ENCODE data around the gene TLK2.
"Not testable (repeated sequence)": the region's sequence is repeated elsewhere in the genome, so short reads cannot be mapped to it uniquely, and the experiment has no call there.

Gene TLK2

GRCh38 chr17:62504857-62505256 lies 26.2 kb downstream of the TLK2 start:
- H3K4me3 ChIP-seq (ENCODE audit: low read length); H3K9me3 ChIP-seq (replicated peaks; ENCODE audit: insufficient read depth, low read length); DNase-seq; H2AFZ ChIP-seq (ENCODE audit: low read length); H3K4me1 ChIP-seq (ENCODE audit: low read length); H3K27ac ChIP-seq (ENCODE audit: low read length); H3F3A ChIP-seq (ENCODE audit: insufficient read depth, low read length); H4K20me1 ChIP-seq (ENCODE audit: insufficient read depth, low read length); H3K27me3 ChIP-seq (replicated peaks; ENCODE audit: insufficient read depth, low read length); H3K36me3 ChIP-seq (replicated peaks; ENCODE audit: insufficient read depth, low read length); H3K9ac ChIP-seq (ENCODE audit: low read length); H3K4me2 ChIP-seq (ENCODE audit: low read depth, low read length); H3K9me2 ChIP-seq (replicated peaks; ENCODE audit: insufficient read depth, low read length): not testable (repeated sequence)
- peaks cover 70% of the 10 kb centered on the region for H3K79me2 ChIP-seq (ENCODE audit: low read length)

- not testable (repeated sequence) for H2AFZ ChIP-seq (ENCODE audit: low read length); H3K36me3 ChIP-seq (replicated peaks; ENCODE audit: insufficient read depth, low read length); H3K4me3 ChIP-seq (ENCODE audit: low read length); H3K4me2 ChIP-seq (ENCODE audit: low read depth, low read length); H3K9me2 ChIP-seq (replicated peaks; ENCODE audit: insufficient read depth, low read length); H3K27ac ChIP-seq (ENCODE audit: low read length); DNase-seq; H3K9me3 ChIP-seq (replicated peaks; ENCODE audit: insufficient read depth, low read length); H4K20me1 ChIP-seq (ENCODE audit: insufficient read depth, low read length); H3K9ac ChIP-seq (ENCODE audit: low read length); H3K27me3 ChIP-seq (replicated peaks; ENCODE audit: insufficient read depth, low read length); H3K4me1 ChIP-seq (ENCODE audit: low read length); H3F3A ChIP-seq (ENCODE audit: insufficient read depth, low read length)
- peaks cover 79% of the 10 kb centered on the region for H3K79me2 ChIP-seq (ENCODE audit: low read length)
Observed at GRCh38 chr17:62507191-62507836, 28.7 kb downstream of the TLK2 start.

DNA sequence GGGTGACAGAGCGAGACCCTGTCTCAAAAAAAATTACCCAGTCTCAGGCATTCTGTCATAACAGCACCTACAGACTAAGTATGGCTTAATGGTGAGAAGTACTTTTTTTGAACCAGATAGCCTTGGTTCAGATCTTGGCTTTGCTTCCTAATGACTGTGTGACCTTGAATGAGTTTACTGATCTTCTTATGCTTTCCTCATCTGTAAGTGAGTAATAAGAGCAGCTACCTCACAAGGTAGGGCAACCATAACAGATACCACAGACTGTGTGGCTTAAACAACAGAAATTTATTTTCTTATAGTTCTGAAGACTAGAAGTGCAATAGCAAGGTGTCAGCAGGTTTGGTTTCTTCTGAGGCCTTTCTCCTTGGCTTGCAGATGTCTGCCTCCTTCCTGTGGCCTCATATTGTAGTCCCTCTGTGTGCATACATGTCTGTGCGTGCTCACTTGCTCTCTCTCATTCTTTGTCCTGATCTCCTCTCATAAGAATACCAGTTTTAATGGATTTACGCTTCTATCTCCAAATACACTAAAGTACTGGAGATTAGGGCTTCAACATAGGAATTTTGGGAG lies 31.7 kb downstream of the TLK2 start:
- not testable (repeated sequence) for H3K9ac ChIP-seq (ENCODE audit: low read length); H3F3A ChIP-seq (ENCODE audit: insufficient read depth, low read length); H3K27ac ChIP-seq (ENCODE audit: low read length); DNase-seq; H3K4me3 ChIP-seq (ENCODE audit: low read length); H2AFZ ChIP-seq (ENCODE audit: low read length); H3K36me3 ChIP-seq (replicated peaks; ENCODE audit: insufficient read depth, low read length); H4K20me1 ChIP-seq (ENCODE audit: insufficient read depth, low read length); H3K27me3 ChIP-seq (replicated peaks; ENCODE audit: insufficient read depth, low read length); H3K9me2 ChIP-seq (replicated peaks; ENCODE audit: insufficient read depth, low read length); H3K9me3 ChIP-seq (replicated peaks; ENCODE audit: insufficient read depth, low read length); H3K4me2 ChIP-seq (ENCODE audit: low read depth, low read length); H3K4me1 ChIP-seq (ENCODE audit: low read length)
- peaks cover 79% of the 10 kb centered on the region for H3K79me2 ChIP-seq (ENCODE audit: low read length)

DNA sequence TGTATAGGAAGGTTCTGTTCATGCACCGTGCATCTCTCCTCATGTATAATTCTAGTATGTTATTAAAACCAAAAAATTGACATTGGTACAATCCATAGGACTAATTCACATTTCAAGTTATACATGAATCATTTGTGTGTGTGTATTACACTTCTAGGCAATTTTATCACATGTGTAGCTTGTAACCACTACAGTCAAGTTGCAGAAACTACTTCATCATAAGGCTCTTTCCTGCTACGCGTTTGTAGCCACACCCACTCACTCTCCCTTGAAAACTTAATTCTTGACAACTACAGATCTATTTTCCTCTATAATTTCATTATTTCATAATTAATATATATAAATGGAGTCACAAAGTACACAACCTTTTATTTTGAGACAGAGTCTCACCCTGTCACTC lies 32.4 kb downstream of the TLK2 start:
- H3K36me3 ChIP-seq (replicated peaks; ENCODE audit: insufficient read depth, low read length): not testable (repeated sequence)

DNA sequence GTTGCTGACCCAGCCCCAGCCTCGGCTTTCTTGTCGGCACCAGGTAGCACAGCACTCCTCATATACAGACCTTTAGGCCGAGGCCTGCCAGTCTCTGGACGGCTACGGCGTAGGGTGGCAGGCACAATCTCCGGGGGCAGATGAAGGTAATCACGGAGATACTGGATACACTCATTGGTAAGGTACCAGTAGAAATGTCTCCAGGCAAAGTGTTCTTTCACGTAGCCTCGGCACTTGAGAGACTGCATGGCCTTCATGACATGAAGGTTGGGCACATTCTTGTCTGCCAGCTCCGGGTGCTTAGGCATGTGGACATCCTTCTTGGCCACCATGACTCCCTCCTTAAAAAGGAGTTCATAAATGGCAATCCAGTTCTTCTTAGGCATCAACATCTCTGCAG lies 37.8 kb downstream of the TLK2 start:
- not testable (repeated sequence) for H3K9ac ChIP-seq (ENCODE audit: low read length); H3K27ac ChIP-seq (ENCODE audit: low read length); DNase-seq; H3K36me3 ChIP-seq (replicated peaks; ENCODE audit: insufficient read depth, low read length); H4K20me1 ChIP-seq (ENCODE audit: insufficient read depth, low read length); H3K9me2 ChIP-seq (replicated peaks; ENCODE audit: insufficient read depth, low read length); H3F3A ChIP-seq (ENCODE audit: insufficient read depth, low read length); H2AFZ ChIP-seq (ENCODE audit: low read length); H3K9me3 ChIP-seq (replicated peaks; ENCODE audit: insufficient read depth, low read length); H3K27me3 ChIP-seq (replicated peaks; ENCODE audit: insufficient read depth, low read length); H3K4me2 ChIP-seq (ENCODE audit: low read depth, low read length); H3K4me1 ChIP-seq (ENCODE audit: low read length); H3K4me3 ChIP-seq (ENCODE audit: low read length)
- peaks cover 64% of the 10 kb centered on the region for H3K79me2 ChIP-seq (ENCODE audit: low read length)

More for the DNA sequence above, 32.4 kb downstream of the TLK2 start:
- not testable (repeated sequence) for H3K27ac ChIP-seq (ENCODE audit: low read length); H3K4me1 ChIP-seq (ENCODE audit: low read length); H3K9ac ChIP-seq (ENCODE audit: low read length); H3F3A ChIP-seq (ENCODE audit: insufficient read depth, low read length); H2AFZ ChIP-seq (ENCODE audit: low read length); H3K4me2 ChIP-seq (ENCODE audit: low read depth, low read length); H3K4me3 ChIP-seq (ENCODE audit: low read length); DNase-seq; H3K27me3 ChIP-seq (replicated peaks; ENCODE audit: insufficient read depth, low read length); H3K9me3 ChIP-seq (replicated peaks; ENCODE audit: insufficient read depth, low read length); H4K20me1 ChIP-seq (ENCODE audit: insufficient read depth, low read length); H3K9me2 ChIP-seq (replicated peaks; ENCODE audit: insufficient read depth, low read length)
- H3K79me2 ChIP-seq (ENCODE audit: low read length): peaks cover 79% of the 10 kb centered on the region

DNA sequence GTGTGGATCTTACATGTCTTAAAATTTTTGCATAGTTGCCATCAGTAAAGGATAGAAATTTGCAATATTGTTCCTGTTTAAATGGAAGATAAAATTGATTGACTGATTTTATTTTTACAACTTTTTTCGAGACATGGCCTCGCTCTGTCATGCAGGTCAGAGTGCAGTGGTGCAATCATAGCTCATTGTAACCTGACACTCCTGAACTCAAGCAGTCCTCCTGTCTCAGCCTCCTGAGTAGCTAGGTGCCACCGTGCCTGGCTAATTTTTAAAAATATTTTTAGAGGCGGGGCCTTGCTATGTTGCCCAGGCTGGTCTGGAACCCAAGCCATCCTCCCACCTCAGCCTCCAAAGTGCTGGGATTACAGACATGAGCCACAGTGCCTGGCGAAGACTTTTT lies 42.7 kb downstream of the TLK2 start:
- not testable (repeated sequence) for H3K4me3 ChIP-seq (ENCODE audit: low read length); DNase-seq; H3K36me3 ChIP-seq (replicated peaks; ENCODE audit: insufficient read depth, low read length); H3K9ac ChIP-seq (ENCODE audit: low read length); H3K27me3 ChIP-seq (replicated peaks; ENCODE audit: insufficient read depth, low read length); H3K4me2 ChIP-seq (ENCODE audit: low read depth, low read length); H3K27ac ChIP-seq (ENCODE audit: low read length); H3K9me2 ChIP-seq (replicated peaks; ENCODE audit: insufficient read depth, low read length); H3K9me3 ChIP-seq (replicated peaks; ENCODE audit: insufficient read depth, low read length); H2AFZ ChIP-seq (ENCODE audit: low read length); H3K4me1 ChIP-seq (ENCODE audit: low read length); H3F3A ChIP-seq (ENCODE audit: insufficient read depth, low read length); H4K20me1 ChIP-seq (ENCODE audit: insufficient read depth, low read length)
- H3K79me2 ChIP-seq (ENCODE audit: low read length): peaks cover 22% of the 10 kb centered on the region

GRCh38 chr17:62524077-62524476 lies 45.5 kb downstream of the TLK2 start:
- H4K20me1 ChIP-seq (ENCODE audit: insufficient read depth, low read length); H3K27me3 ChIP-seq (replicated peaks; ENCODE audit: insufficient read depth, low read length); DNase-seq; H3K9me2 ChIP-seq (replicated peaks; ENCODE audit: insufficient read depth, low read length); H3K9ac ChIP-seq (ENCODE audit: low read length); H3K27ac ChIP-seq (ENCODE audit: low read length); H2AFZ ChIP-seq (ENCODE audit: low read length); H3K4me2 ChIP-seq (ENCODE audit: low read depth, low read length); H3F3A ChIP-seq (ENCODE audit: insufficient read depth, low read length); H3K79me2 ChIP-seq (ENCODE audit: low read length); H3K9me3 ChIP-seq (replicated peaks; ENCODE audit: insufficient read depth, low read length); H3K4me1 ChIP-seq (ENCODE audit: low read length); H3K4me3 ChIP-seq (ENCODE audit: low read length); H3K36me3 ChIP-seq (replicated peaks; ENCODE audit: insufficient read depth, low read length): not testable (repeated sequence)

DNA sequence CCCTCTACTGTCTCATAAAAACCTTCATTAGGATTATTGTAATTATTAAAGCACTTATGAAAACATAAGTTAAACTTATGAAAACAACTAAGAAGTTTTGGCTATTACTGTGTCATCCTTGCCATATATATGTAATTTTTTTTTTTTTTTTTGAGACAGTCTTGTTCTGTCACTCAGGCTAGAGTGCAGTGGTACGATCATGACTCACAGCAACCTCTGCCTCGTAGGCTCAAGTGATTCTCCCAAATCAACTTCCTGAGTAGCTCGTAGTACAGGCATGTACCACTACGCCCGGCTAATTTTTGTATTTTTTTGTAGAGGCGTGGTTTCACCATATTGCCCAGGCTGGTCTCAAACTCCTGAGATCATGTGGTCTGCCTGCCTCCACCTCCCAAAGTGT lies 46.7 kb downstream of the TLK2 start:
- not testable (repeated sequence) for H3K4me2 ChIP-seq (ENCODE audit: low read depth, low read length); H3K9ac ChIP-seq (ENCODE audit: low read length); H3K9me2 ChIP-seq (replicated peaks; ENCODE audit: insufficient read depth, low read length); H3K27ac ChIP-seq (ENCODE audit: low read length); H4K20me1 ChIP-seq (ENCODE audit: insufficient read depth, low read length); H2AFZ ChIP-seq (ENCODE audit: low read length); H3K9me3 ChIP-seq (replicated peaks; ENCODE audit: insufficient read depth, low read length); H3F3A ChIP-seq (ENCODE audit: insufficient read depth, low read length); H3K36me3 ChIP-seq (replicated peaks; ENCODE audit: insufficient read depth, low read length); H3K4me1 ChIP-seq (ENCODE audit: low read length); DNase-seq; H3K27me3 ChIP-seq (replicated peaks; ENCODE audit: insufficient read depth, low read length); H3K4me3 ChIP-seq (ENCODE audit: low read length); H3K79me2 ChIP-seq (ENCODE audit: low read length)
